Vagina (tissue), 2 donors: Measurements from ENCODE around the gene FGFR2. TPM values are rescaled to one million over a fixed set of nuclear protein-coding genes. Genes with fewer than 3 reads are reported as not detected.

Experiments used
- DNase-seq, 2 donors: peaks; one replicate each; pipeline ENCODE4 v3.0.0-alpha.2; 2017; ENCODE audit errors: extremely low spot score in 2 of 2
- H3K27ac ChIP-seq: fragments of 200-600 bp; sonication (generic); one replicate; pipeline ENCODE4 v1.5.1; 2019
- H3K27me3 ChIP-seq: fragments of 200-600 bp; sonication (generic); one replicate; pipeline ENCODE4 v1.5.1; 2019
- H3K36me3 ChIP-seq, 2 donors: fragments of 200-600 bp; sonication (generic); one replicate each; pipeline ENCODE4 v1.5.1; 2017 to 2019
- H3K4me1 ChIP-seq: fragments of 200-600 bp; sonication (generic); one replicate; pipeline ENCODE4 v1.5.1; 2019
- H3K4me3 ChIP-seq, 2 donors: fragments of 200-600 bp; sonication (generic); 1 replicate in 1 of 2; 2 replicates in 1 of 2; pipeline ENCODE4 v1.5.1; 2016 to 2019
- H3K9me3 ChIP-seq: fragments of 200-600 bp; sonication (generic); one replicate; pipeline ENCODE4 v1.5.1; 2019
- POLR2A ChIP-seq, 2 donors: fragments of 450-650 bp; IDR thresholded peaks; one replicate each; pipeline ENCODE4 v1.6.1; 2017; ENCODE audit warnings: antibody characterized with exemption in 2 of 2, mild to moderate bottlenecking in 2 of 2, moderate library complexity in 2 of 2
- POLR2AphosphoS5 ChIP-seq, 2 donors: sonication (generic); formaldehyde crosslinking; IDR thresholded peaks; one replicate each; pipeline ENCODE4 v1.9.0; 2017; ENCODE audit warnings: antibody characterized with exemption in 2 of 2, mild to moderate bottlenecking in 2 of 2, low read depth in 1 of 2; ENCODE audit not compliant: insufficient read depth in 1 of 2
- intact Hi-C: fragments of 100-400 bp; cut with DNase I; formaldehyde crosslinking; loops from one replicate; pipeline ENCODE4 v1.15.1; 2023
- total RNA-seq: library from RNA; depleted of rRNA; stranded (reverse); fragments of >200 nt; gene quantifications from one replicate; pipeline ENCODE4 v1.2.3, GENCODE V29; 2016
- TF ChIP-seq, protein P1 (sequence below), 3 experiments: fragments of 450-650 bp in 2 of 3; fragments of 200-600 bp in 1 of 3; sonication (generic) in 1 of 3; IDR thresholded peaks; one replicate each; pipeline ENCODE4 v1.5.1; 2017 to 2019; ENCODE audit warnings: antibody characterized with exemption in 3 of 3, mild to moderate bottlenecking in 2 of 3, moderate library complexity in 2 of 3

Gene FGFR2
- total RNA-seq, 1 donor from 2014 or later: 54.0 TPM

DNA sequence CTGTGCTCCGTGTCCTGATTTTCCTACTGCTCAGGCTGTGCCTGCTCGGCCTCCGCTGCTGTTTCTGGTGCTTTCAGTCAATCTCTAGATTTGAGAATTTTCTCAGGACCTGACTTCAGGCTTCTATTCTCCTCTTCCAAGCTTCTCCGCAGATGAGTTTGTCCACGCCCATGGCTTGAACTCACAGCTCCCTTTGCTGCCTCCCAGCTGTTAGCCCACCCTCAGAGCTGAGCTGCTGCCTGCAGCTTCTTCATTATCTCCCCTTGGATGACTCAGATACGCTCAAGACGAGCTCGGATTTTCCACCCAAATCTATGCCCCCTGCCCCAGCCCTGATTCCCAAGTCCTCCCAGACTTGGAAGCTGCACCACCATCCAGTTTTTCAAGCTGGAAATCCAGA lies 104.7 kb downstream of the FGFR2 start:
- TF ChIP-seq POLR2AphosphoS5 (IDR thresholded peaks at IDR 0.05; ENCODE audit: insufficient read depth in 1 of 2, low read depth in 1 of 2) (no peak), POLR2A (IDR thresholded peaks at IDR 0.05) (no peak)
- TF ChIP-seq, protein P1, sequence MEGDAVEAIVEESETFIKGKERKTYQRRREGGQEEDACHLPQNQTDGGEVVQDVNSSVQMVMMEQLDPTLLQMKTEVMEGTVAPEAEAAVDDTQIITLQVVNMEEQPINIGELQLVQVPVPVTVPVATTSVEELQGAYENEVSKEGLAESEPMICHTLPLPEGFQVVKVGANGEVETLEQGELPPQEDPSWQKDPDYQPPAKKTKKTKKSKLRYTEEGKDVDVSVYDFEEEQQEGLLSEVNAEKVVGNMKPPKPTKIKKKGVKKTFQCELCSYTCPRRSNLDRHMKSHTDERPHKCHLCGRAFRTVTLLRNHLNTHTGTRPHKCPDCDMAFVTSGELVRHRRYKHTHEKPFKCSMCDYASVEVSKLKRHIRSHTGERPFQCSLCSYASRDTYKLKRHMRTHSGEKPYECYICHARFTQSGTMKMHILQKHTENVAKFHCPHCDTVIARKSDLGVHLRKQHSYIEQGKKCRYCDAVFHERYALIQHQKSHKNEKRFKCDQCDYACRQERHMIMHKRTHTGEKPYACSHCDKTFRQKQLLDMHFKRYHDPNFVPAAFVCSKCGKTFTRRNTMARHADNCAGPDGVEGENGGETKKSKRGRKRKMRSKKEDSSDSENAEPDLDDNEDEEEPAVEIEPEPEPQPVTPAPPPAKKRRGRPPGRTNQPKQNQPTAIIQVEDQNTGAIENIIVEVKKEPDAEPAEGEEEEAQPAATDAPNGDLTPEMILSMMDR (IDR thresholded peaks at IDR 0.05): no peak
- Histone ChIP-seq H3K9me3 (no peaks in the 10 kb centered on the region), H3K4me3 (no peak overlapping the region), H3K36me3 (no peaks in the 10 kb centered on the region), H3K4me1 (peaks cover 11% of the 10 kb centered on the region), H3K27ac (no peak overlapping the region), H3K27me3 (no peaks in the 10 kb centered on the region)
- DNase-seq: no peak
- intact Hi-C loops: no loop called here

- H3K36me3 ChIP-seq: no peaks in the 10 kb centered on the region
- intact Hi-C loops: no loop called here
- peaks cover 11% of the 10 kb centered on the region for H3K4me1 ChIP-seq
- H3K27ac ChIP-seq: peak overlapping the region; percentile 36
- no peaks in the 10 kb centered on the region for H3K27me3 ChIP-seq
- H3K4me3 ChIP-seq: peak overlapping the region in 1 of 2 donors; percentile 14
- TF ChIP-seq POLR2AphosphoS5 (IDR thresholded peaks at IDR 0.05; ENCODE audit: insufficient read depth in 1 of 2, low read depth in 1 of 2) (peak in 1 of 2 donors; percentile 24), POLR2A (IDR thresholded peaks at IDR 0.05) (no peak)
- TF ChIP-seq, protein P1 (IDR thresholded peaks at IDR 0.05): no peak
- no peak for DNase-seq
- H3K9me3 ChIP-seq: no peaks in the 10 kb centered on the region
Measured at GRCh38 chr10:121490871-121491519, 107.2 kb downstream of the FGFR2 start.

DNA sequence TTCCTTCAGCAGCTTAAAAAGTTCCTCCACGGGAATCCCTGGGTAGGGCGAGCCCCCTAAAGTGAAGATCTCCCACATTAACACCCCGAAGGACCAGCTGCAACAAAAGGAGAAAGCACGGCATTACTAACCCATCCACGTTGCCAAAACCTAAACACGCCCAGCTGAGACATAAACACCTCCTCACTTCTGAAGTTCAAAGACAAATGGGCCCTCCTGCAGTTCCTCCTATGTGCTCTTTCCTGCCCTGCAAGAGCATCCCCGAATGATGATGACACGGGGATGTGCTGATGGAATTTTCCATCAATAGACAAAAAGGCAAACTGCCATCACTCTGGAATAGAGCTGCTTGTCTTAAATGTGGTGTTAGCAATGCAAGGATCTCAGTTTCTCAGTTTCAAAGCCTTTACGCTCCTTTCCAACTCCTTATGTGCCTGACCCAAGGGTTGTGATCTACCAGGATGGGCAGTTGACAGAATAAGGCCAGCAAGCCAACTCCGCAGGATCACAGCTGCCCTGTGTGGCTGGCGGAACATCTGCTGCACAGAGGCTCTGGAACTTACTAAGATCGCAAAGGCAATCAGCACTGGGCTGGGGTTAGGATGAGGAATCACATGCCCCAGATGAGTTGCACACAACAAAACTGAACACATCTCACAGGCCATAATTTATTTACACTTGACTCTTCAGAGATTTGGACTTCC lies 112.7 kb downstream of the FGFR2 start:
- intact Hi-C loops: no loop called here
- H3K27me3 ChIP-seq: no peaks in the 10 kb centered on the region
- H3K36me3 ChIP-seq: no peaks in the 10 kb centered on the region
- no peak overlapping the region for H3K27ac ChIP-seq
- TF ChIP-seq POLR2AphosphoS5 (IDR thresholded peaks at IDR 0.05; ENCODE audit: insufficient read depth in 1 of 2, low read depth in 1 of 2) (no peak), POLR2A (IDR thresholded peaks at IDR 0.05) (no peak)
- TF ChIP-seq, protein P1 (IDR thresholded peaks at IDR 0.05): no peak
- no peaks in the 10 kb centered on the region for H3K9me3 ChIP-seq
- peaks cover 19% of the 10 kb centered on the region for H3K4me1 ChIP-seq
- DNase-seq: no peak
- H3K4me3 ChIP-seq: no peak overlapping the region

DNA sequence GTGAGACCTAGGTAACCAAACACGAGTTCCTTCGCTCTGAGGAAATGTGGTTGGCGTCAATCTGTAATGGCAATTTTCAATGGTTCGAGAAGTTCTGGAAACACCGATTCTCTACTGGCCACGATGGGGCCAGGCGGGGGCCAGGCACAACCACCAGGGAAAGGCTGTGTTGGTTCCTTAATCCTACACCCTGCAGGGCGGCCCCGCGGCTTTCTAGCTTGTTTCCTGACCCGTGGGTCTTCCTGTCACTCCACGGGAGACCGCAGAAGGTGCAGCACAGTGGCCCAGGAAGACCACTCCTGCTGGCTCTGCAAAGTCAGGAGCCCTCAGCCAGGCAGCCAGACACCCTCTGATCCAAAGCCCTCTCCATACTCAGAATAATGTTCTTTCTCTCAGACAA lies 113.4 kb downstream of the FGFR2 start:
- H3K4me1 ChIP-seq: peaks cover 17% of the 10 kb centered on the region
- TF ChIP-seq POLR2AphosphoS5 (IDR thresholded peaks at IDR 0.05; ENCODE audit: insufficient read depth in 1 of 2, low read depth in 1 of 2) (no peak), POLR2A (IDR thresholded peaks at IDR 0.05) (no peak)
- TF ChIP-seq, protein P1 (IDR thresholded peaks at IDR 0.05): no peak
- H3K9me3 ChIP-seq: no peaks in the 10 kb centered on the region
- H3K27ac ChIP-seq: no peak overlapping the region
- H3K4me3 ChIP-seq: no peak overlapping the region
- DNase-seq: no peak
- no peaks in the 10 kb centered on the region for H3K27me3 ChIP-seq
- H3K36me3 ChIP-seq: no peaks in the 10 kb centered on the region
- intact Hi-C loops: no loop called here

DNA sequence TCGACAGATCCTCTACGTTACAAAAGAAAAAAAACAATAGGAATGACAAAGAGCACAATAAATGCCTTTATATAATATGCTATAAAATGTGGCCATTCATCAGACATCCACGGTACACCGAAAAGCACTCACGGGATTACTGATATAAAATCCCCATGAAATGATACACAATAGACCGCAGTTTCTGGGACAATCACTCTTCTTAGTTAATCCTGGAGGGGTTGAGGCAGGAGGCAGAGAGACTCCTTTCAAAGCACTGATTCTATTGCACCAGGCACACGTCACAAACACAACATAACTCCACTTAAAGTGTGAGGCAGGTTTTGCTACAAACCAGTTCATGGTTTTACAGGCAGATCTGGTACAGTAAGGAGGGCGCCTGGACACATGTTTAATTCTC lies 113.8 kb downstream of the FGFR2 start:
- Histone ChIP-seq H3K4me1 (peaks cover 17% of the 10 kb centered on the region), H3K9me3 (no peaks in the 10 kb centered on the region), H3K27me3 (no peaks in the 10 kb centered on the region), H3K36me3 (no peaks in the 10 kb centered on the region), H3K4me3 (no peak overlapping the region), H3K27ac (no peak overlapping the region)
- DNase-seq: no peak
- intact Hi-C loops: no loop called here
- no peak for TF ChIP-seq POLR2A (IDR thresholded peaks at IDR 0.05)
- no peak for TF ChIP-seq POLR2AphosphoS5 (IDR thresholded peaks at IDR 0.05; ENCODE audit: insufficient read depth in 1 of 2, low read depth in 1 of 2)
- TF ChIP-seq, protein P1 (IDR thresholded peaks at IDR 0.05): no peak
